ENCODE measurements around the gene ESRP2. TPM values are rescaled to one million over a fixed set of nuclear protein-coding genes. Genes with fewer than 3 reads are reported as not detected.

Gene ESRP2
- total and polyA plus RNA-seq, 2 donors (not counting 3 experiments of a cell fraction or from before 2014, with no cell fraction given) = 0.57 to 0.66 TPM

- H3K27me3 ChIP-seq (ENCODE audit: control insufficient read depth in 2 of 2, insufficient read depth in 2 of 2, low read length in 2 of 2) = no peaks in the 10 kb centered on the region
- BruUV-seq (replicated peaks) = no TSS peak
- H2AFZ ChIP-seq (ENCODE audit: low read depth, low read length) = no peak overlapping the region
- H3K79me2 ChIP-seq (ENCODE audit: control insufficient read depth, insufficient read depth, low read length) = peaks cover 65% of the 10 kb centered on the region
- POLR2A ChIA-PET = no interaction called here
- FAIRE-seq = no peak
- H4K20me1 ChIP-seq (replicated peaks; ENCODE audit: control insufficient read depth, extremely low read depth, insufficient read depth, low read length) = no peaks in the 10 kb centered on the region
- peaks cover 0 to 26% of the 10 kb centered on the region in 2 experiments for H3K36me3 ChIP-seq (ENCODE audit: control insufficient read depth in 2 of 2, extremely low read depth in 1 of 2, insufficient read depth in 2 of 2, low read length in 2 of 2)
- intact Hi-C loops (cut with micrococcal nuclease) = no loop called here
- no peaks in the 10 kb centered on the region for H3K9me3 ChIP-seq (replicated peaks; ENCODE audit: control insufficient read depth, insufficient read depth, low read length)
- no peak overlapping the region for H3K4me3 ChIP-seq (replicated peaks in 1 of 3; ENCODE audit: insufficient read depth in 1 of 3, low read depth in 1 of 3, low read length in 3 of 3)
- H3K4me1 ChIP-seq (ENCODE audit: control insufficient read depth, extremely low read depth, insufficient read depth, low read length) = no peaks in the 10 kb centered on the region
- H3K9ac ChIP-seq (replicated peaks; ENCODE audit: extremely low read depth, insufficient read depth, low read length) = no peak overlapping the region
- no peaks in the 10 kb centered on the region for H3K9me1 ChIP-seq (replicated peaks; ENCODE audit: control insufficient read depth, extremely low read depth, insufficient read depth, low read length)
- DNase-seq (ENCODE audit: low read depth, low spot score) = no peak
- dilution Hi-C loops (cut with MboI; ENCODE audit: extremely low pct_ligation_motif_present, low sequenced_read_pairs) = no loop called here
- no peak overlapping the region for H3K4me2 ChIP-seq (ENCODE audit: insufficient read depth, low read length)
- H3K27ac ChIP-seq (ENCODE audit: insufficient read depth, low read depth, low read length) = no peak overlapping the region
- no peak for TF ChIP-seq POLR2AphosphoS5 (IDR thresholded peaks at IDR 0.05; ENCODE audit: insufficient read depth, low read depth, low read length)
- TF ChIP-seq JUN (IDR thresholded peaks at IDR 0.05; ENCODE audit: borderline replicate concordance, insufficient read depth, insufficient read length, low read depth) = no peak
- TF ChIP-seq CTCF (IDR thresholded peaks at IDR 0.05; ENCODE audit: extremely low read depth in 1 of 2, insufficient read depth in 1 of 2, low read depth in 1 of 2, low read length in 2 of 2) = no peak
- no peak for TF ChIP-seq MYC (IDR thresholded peaks at IDR 0.05; ENCODE audit: low read depth, low read length)
- no peak for TF ChIP-seq FOS (IDR thresholded peaks at IDR 0.05; ENCODE audit: borderline replicate concordance, insufficient read depth, low read length)
- no peak for TF ChIP-seq POLR2A (IDR thresholded peaks at IDR 0.05; ENCODE audit: low read depth, low read length)
- no peak for TF ChIP-seq MAX (IDR thresholded peaks at IDR 0.05; ENCODE audit: insufficient read depth, insufficient read length)
- CTCF ChIA-PET = interaction anchor here (1.0 to 4.0 kb wide), 4 partner anchors 12 to 54 kb away, joined by 3 to 27 read pairs (median 4); partner anchors contain the start of gene SLC7A6
These were observed 38.5 kb upstream of the ESRP2 start for GRCh38 chr16:68274441-68274840.
